Right kidney (tissue), 1 donor: ENCODE data around the gene SAA4.

ENCODE experiments used
- DNase-seq: peaks from one replicate; pipeline ENCODE4 v3.0.0-alpha.2; 2016

SAA4 gene

GRCh38 chr11:18188796-18189195, 47.8 kb downstream of the SAA4 start:
- DNase-seq = no peak
